Uterus (tissue), 2 donors: ENCODE data around the gene NEURL3.

Source experiments
- CTCF ChIP-seq, 4 experiments: fragments of 200-600 bp in 2 of 4; fragments of 450-650 bp in 2 of 4; sonication (generic) in 2 of 4; IDR thresholded peaks; one replicate each; pipeline ENCODE4 v1.5.1; 2016 to 2019; ENCODE audit warnings: antibody characterized with exemption in 4 of 4, mild to moderate bottlenecking in 2 of 4, moderate library complexity in 1 of 4
- POLR2A ChIP-seq, 2 donors: fragments of 450-650 bp; IDR thresholded peaks; one replicate each; pipeline ENCODE4 v1.6.1; 2016; ENCODE audit warnings: antibody characterized with exemption in 2 of 2, mild to moderate bottlenecking in 1 of 2, moderate library complexity in 1 of 2

GRCh38 chr2:96512341-96512740 is 7.2 kb upstream of the NEURL3 start:
- no peak for TF ChIP-seq CTCF (IDR thresholded peaks at IDR 0.05)
- TF ChIP-seq POLR2A (IDR thresholded peaks at IDR 0.05), result no peak
